ENCODE results near the gene FBXO9.

The FBXO9 gene

DNA sequence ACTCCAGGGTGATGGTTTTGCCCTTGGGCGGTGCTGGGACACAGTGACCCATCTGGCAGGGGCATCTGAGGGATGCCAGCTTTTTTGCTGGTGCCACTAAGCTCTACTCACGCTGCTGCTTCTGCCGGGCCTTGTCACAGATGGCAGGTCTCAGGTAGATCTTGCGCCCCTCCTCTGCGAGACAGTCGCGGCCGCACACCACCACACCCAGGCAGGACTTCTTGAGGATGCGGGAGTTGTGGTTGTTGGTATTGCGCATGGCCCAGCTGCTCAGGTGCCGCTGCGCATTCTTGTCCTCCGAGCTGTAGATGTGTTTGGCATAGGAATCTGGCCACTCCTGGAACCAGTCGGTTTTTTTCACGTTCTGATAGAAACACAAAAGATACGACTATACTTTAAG, 68.8 kb downstream of the FBXO9 start:
- TF ChIP-seq, protein P1, sequence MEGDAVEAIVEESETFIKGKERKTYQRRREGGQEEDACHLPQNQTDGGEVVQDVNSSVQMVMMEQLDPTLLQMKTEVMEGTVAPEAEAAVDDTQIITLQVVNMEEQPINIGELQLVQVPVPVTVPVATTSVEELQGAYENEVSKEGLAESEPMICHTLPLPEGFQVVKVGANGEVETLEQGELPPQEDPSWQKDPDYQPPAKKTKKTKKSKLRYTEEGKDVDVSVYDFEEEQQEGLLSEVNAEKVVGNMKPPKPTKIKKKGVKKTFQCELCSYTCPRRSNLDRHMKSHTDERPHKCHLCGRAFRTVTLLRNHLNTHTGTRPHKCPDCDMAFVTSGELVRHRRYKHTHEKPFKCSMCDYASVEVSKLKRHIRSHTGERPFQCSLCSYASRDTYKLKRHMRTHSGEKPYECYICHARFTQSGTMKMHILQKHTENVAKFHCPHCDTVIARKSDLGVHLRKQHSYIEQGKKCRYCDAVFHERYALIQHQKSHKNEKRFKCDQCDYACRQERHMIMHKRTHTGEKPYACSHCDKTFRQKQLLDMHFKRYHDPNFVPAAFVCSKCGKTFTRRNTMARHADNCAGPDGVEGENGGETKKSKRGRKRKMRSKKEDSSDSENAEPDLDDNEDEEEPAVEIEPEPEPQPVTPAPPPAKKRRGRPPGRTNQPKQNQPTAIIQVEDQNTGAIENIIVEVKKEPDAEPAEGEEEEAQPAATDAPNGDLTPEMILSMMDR (IDR thresholded peaks at IDR 0.05; ENCODE audit: low read depth, low read length): no peak
- no peak overlapping the region for H3K4me3 ChIP-seq (ENCODE audit: low read depth, low read length)

DNA sequence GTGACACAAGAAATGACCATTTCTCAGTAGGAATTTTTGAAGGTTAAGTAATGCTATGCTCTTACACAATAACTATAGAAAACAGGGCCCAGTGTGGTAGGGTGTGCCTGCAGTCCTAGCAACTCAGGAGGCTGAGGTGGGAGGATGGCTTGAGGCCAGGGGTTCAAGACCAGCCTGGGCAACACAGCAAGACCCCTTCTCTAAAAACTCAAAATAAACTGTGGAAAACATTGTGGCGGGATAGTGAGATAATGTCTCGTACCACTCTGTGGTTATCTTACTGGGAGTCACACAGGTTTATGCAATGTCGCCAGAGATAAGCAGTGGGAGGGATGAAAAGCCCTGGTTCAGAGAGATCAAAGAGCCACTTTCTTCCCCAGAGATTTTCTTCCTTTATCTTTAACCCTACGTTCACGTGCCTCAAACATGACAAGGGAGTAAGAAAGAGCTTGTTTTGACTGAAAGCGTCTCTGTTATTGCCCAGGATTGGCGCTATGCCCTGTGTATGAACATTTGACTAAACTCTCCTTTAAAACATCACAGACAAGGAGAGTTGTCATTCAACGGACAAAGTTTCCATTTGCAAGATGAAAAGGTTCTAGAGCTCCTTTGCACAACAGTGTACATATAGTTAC, 69.5 kb downstream of the FBXO9 start:
- no peak overlapping the region for H3K4me3 ChIP-seq (ENCODE audit: low read depth, low read length)
- TF ChIP-seq, protein P1 (IDR thresholded peaks at IDR 0.05; ENCODE audit: low read depth, low read length): no peak

DNA sequence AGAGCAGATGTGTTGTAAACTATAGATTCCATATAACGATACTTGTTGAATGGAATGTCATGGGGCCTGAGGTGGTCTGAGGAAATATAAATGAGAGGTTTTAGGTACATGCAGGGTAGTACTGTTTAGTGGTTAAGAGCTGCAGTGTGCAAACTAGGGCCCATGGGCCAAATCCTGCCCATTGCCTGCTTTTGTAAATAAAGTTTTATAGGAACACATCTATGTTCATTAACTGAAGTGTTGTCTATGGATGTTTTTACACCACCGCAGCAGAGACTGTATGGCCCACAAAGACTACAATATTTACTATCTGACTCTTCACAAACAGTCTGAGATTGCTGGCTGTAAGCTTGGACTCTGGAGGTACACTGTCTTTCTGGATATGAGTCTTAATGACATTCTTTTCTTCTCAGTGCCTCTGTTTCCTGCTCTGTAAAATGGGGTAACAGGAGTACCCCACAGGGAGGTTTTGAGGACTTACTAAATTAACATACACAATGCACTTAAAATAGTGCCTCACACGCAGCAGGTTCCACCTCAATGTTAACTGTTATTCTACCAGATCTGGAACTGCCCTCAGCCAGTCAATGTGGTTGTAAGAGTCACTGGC, 70.9 kb downstream of the FBXO9 start:
- TF ChIP-seq, protein P1 (IDR thresholded peaks at IDR 0.05; ENCODE audit: low read depth, low read length): no peak
- no peak overlapping the region for H3K4me3 ChIP-seq (ENCODE audit: low read depth, low read length)

DNA sequence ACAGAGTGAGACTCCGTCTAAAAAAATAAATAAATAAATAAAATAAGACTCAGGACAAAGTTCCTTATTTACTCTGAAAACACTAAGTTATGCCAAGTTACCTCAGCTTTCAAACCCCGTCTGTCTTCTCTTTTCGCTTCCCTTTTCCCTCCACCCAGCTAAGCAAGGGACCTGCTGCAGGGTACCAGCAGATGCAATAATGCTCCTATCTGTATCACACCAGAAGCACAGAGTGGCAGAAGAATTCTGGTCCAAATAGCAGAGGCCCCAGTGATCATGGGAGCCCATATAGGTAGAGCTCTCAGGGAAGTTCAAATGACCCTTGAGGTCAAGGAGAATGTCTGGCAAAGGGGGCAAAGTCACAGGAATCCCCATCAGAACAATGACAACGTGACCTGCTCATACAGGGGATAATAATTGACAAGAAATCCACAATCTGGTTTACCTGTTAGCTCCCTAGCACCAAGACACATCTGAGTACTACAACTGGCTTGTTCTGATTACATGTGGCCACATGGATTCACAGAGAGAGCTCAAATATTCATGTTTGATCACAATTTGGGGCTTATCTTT, 74.7 kb downstream of the FBXO9 start:
- TF ChIP-seq, protein P1 (IDR thresholded peaks at IDR 0.05; ENCODE audit: low read depth, low read length): no peak
- H3K4me3 ChIP-seq (ENCODE audit: low read depth, low read length): no peak overlapping the region

DNA sequence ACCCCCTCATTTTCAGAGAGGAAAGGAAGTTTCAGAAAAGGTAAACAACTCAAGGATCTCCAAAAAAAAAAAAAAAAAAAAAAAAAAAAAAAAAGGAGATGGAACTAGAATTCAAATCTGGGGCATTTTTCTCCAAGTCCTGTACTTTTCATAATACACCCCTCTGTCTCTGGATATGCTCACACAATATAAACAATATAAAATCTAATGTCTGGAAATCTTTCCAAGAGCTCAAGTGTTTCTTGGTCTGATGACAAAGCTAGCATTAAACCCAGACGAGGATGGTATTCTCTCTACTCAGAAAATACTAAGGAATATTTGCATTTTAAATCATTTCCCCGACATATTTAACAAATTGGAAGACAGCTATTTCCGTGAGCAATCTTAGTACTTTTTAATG, 77.6 kb downstream of the FBXO9 start:
- H3K4me3 ChIP-seq (ENCODE audit: low read depth, low read length): no peak overlapping the region
- TF ChIP-seq, protein P1 (IDR thresholded peaks at IDR 0.05; ENCODE audit: low read depth, low read length): no peak

DNA sequence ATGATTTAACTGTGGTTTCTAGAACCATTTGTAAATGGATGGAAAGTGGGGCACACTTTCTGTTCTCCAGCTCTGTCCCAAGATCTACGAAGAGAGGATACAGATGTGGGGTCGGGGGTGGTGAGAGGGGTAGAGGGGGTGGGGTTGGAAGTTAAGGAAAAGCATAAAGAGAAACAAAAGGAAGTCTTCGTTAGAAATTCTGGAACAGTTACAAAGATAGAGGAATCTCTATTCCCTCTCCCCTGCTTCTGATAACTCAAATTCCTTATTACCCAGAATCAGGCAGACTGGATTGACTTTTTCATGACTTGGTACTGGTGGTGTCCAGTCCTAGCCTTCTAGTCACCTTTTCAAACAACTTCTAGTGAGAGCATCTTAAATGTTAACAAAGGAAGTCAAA, 78.5 kb downstream of the FBXO9 start:
- TF ChIP-seq, protein P1 (IDR thresholded peaks at IDR 0.05; ENCODE audit: low read depth, low read length): no peak
- no peak overlapping the region for H3K4me3 ChIP-seq (ENCODE audit: low read depth, low read length)

DNA sequence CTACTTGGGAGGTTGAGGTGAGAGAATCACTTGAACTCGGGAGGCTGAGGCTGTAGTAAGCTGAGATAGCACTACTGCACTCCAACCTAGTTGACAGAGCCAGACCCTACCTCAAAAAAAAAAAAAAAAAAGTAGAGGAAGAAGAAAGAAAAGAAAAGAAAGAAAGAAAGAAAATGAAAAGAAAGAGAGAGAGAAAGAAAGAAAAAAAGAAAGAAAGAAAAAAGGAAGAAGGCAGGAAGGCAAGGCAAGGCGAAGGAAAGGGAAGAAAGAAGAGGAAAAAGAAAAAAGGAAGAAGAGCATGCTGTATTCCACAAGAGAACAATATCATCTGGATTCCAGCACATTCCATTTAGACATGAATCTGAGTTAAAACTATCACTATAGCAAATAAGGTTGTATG, 79.6 kb downstream of the FBXO9 start:
- H3K4me3 ChIP-seq (ENCODE audit: low read depth, low read length): no peak overlapping the region
- TF ChIP-seq, protein P1 (IDR thresholded peaks at IDR 0.05; ENCODE audit: low read depth, low read length): no peak
